CD4-positive, alpha-beta memory T cell (primary cell): ENCODE measurements around the gene SH3BGRL2. TPM values are rescaled to one million over a fixed set of nuclear protein-coding genes. Genes with fewer than 3 reads are reported as not detected.

ENCODE experiments used
- CTCF ChIA-PET: fragments of 350-600 bp; sonication (Branson Sonifier 250); formaldehyde crosslinking; loops from one replicate; lab custom pipeline; 2021; ENCODE audit warnings: inconsistent platforms; ENCODE audit not compliant: partially characterized antibody; lab: Charles Lee
- POLR2A ChIA-PET: fragments of 350-600 bp; sonication (Branson Sonifier 250); formaldehyde crosslinking; loops from one replicate; lab custom pipeline; 2021; ENCODE audit not compliant: partially characterized antibody; lab: Charles Lee
- DNase-seq, 5 donors: peaks; one replicate each; pipeline versions ENCODE4 v3.0.0 to v3.0.0-alpha.2; 2020 to 2022; ENCODE audit warnings: mixed read lengths in 1 of 5
- H3K27ac ChIP-seq: one replicate; pipeline ENCODE4 v1.7.0; 2013; ENCODE audit warnings: low read depth, low read length
- H3K27me3 ChIP-seq: 2 replicates; pipeline ENCODE4 v1.7.0; 2013; ENCODE audit warnings: mild to moderate bottlenecking, low read length, moderate library complexity; ENCODE audit not compliant: insufficient read depth
- H3K36me3 ChIP-seq: 2 replicates; pipeline ENCODE4 v1.7.0; 2013; ENCODE audit warnings: mild to moderate bottlenecking, low read length, moderate library complexity; ENCODE audit not compliant: insufficient read depth
- H3K4me1 ChIP-seq: 2 replicates; pipeline ENCODE4 v1.7.0; 2013; ENCODE audit warnings: mild to moderate bottlenecking, low read length, moderate library complexity; ENCODE audit not compliant: insufficient read depth
- H3K4me3 ChIP-seq, 2 donors: one replicate each; pipeline ENCODE4 v1.7.0; 2013; ENCODE audit warnings: low read length in 2 of 2, mild to moderate bottlenecking in 1 of 2
- H3K9me3 ChIP-seq, 2 donors: one replicate each; pipeline ENCODE4 v1.7.0; 2013; ENCODE audit warnings: low read length in 2 of 2, control low read depth in 1 of 2; ENCODE audit not compliant: control insufficient read depth in 1 of 2
- H3K27ac Mint-ChIP-seq, 7 donors: one replicate each; pipeline ENCODE4 v1.8.0; 2020 to 2021; ENCODE audit warnings: mixed read lengths in 7 of 7, mild to moderate bottlenecking in 6 of 7, inconsistent platforms in 3 of 7, moderate library complexity in 3 of 7
- H3K27me3 Mint-ChIP-seq, 2 donors: one replicate each; pipeline ENCODE4 v1.8.0; 2020 to 2021; ENCODE audit warnings: mixed read lengths in 2 of 2
- H3K36me3 Mint-ChIP-seq, 2 donors: one replicate each; pipeline ENCODE4 v1.8.0; 2020 to 2021; ENCODE audit warnings: mixed read lengths in 2 of 2, inconsistent platforms in 1 of 2, mild to moderate bottlenecking in 1 of 2
- H3K4me1 Mint-ChIP-seq, 4 donors: one replicate each; pipeline ENCODE4 v1.8.0; 2020 to 2021; ENCODE audit warnings: mixed read lengths in 4 of 4, mild to moderate bottlenecking in 1 of 4
- H3K4me3 Mint-ChIP-seq, 8 donors: one replicate each; pipeline ENCODE4 v1.8.0; 2020 to 2021; ENCODE audit warnings: mixed read lengths in 8 of 8, mild to moderate bottlenecking in 7 of 8, moderate library complexity in 6 of 8, inconsistent platforms in 3 of 8
- H3K9me3 Mint-ChIP-seq, 8 donors: one replicate each; pipeline ENCODE4 v1.8.0; 2020 to 2021; ENCODE audit warnings: mixed read lengths in 8 of 8, mild to moderate bottlenecking in 5 of 8, inconsistent platforms in 3 of 8, moderate library complexity in 1 of 8
- intact Hi-C: fragments of 100-400 bp; cut with micrococcal nuclease; formaldehyde crosslinking; loops from one replicate; pipeline ENCODE4 v1.15.1; 2023
- polyA plus RNA-seq, 2 donors: library from polyadenylated mRNA; unstranded; fragments of 300-500 nt; fragmentation: Illumina TruSeq; gene quantifications; one replicate each; pipeline ENCODE4 v1.2.3, GENCODE V29; 2021
- total RNA-seq, 2 experiments: library from RNA; stranded (reverse); gene quantifications; one replicate each; pipeline ENCODE4 v1.2.3, GENCODE V29; 2021

The SH3BGRL2 gene
- total and polyA plus RNA-seq, 4 experiments from 2014 or later = 0.07 to 0.50 (median 0.28) TPM

DNA sequence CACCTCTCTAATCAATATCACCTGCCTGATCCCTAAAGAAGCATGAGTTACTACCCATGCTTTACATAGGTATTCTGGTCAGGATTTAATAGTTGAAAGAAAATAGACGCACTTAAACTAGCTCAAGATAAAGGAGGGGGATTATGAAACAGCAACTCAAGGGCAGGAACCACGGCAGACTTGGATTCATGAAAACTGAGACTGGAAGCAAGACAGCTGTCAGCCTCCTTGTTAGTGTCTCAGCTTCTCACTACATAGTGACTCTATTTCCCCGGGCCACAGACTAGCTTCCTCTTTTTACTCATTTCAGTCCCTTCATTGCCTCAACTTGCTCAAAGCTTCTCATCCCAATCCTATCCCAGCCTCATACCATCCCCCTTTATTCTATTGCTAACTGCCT is 4.3 kb upstream of the SH3BGRL2 start:
- POLR2A ChIA-PET = no interaction called here
- no peaks in the 10 kb centered on the region for H3K36me3 ChIP-seq
- CTCF ChIA-PET = no interaction called here
- no peak overlapping the region for H3K4me3 ChIP-seq
- no peak overlapping the region for H3K4me3 Mint-ChIP-seq
- no peaks in the 10 kb centered on the region for H3K9me3 ChIP-seq
- no peaks in the 10 kb centered on the region for H3K4me1 ChIP-seq
- no peak overlapping the region for H3K27ac Mint-ChIP-seq
- peaks cover 0 to 2% (median under 1%) of the 10 kb centered on the region in 8 donors for H3K9me3 Mint-ChIP-seq
- peaks cover 4 to 9% (median 6%) of the 10 kb centered on the region in 4 donors for H3K4me1 Mint-ChIP-seq
- DNase-seq = no peak
- no peaks in the 10 kb centered on the region for H3K36me3 Mint-ChIP-seq
- H3K27me3 ChIP-seq = peaks cover 5% of the 10 kb centered on the region
- intact Hi-C loops = no loop called here
- H3K27ac ChIP-seq = no peak overlapping the region
- H3K27me3 Mint-ChIP-seq = peaks cover 18 to 20% of the 10 kb centered on the region in 2 donors

DNA sequence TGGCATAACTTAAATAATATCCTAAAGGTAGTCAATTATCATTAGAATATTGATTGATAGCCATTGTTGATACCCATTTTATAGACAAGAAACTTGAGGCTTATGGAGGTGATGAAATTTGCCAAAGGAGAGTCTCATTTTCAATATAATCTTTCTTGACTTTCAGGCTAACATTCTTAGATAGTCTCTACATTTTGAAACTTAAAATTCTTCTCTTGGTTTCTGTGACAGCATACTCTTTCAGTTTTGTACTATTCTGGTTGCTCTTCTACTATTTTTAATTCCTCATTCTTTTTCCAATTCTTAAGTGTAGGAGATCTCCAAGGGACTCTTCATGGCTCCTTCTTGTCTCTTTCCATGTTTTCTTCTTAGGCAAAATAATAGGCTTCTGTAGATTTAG is 3.7 kb upstream of the SH3BGRL2 start:
- Mint-ChIP-seq H3K4me1 (peaks cover 4 to 12% (median 7%) of the 10 kb centered on the region in 4 donors), H3K4me3 (no peak overlapping the region), H3K27ac (no peak overlapping the region), H3K27me3 (peaks cover 22 to 23% of the 10 kb centered on the region in 2 donors), H3K36me3 (no peaks in the 10 kb centered on the region), H3K9me3 (peaks cover 0 to 3% (median 0%) of the 10 kb centered on the region in 8 donors)
- Histone ChIP-seq H3K27me3 (peaks cover 5% of the 10 kb centered on the region), H3K27ac (no peak overlapping the region), H3K36me3 (no peaks in the 10 kb centered on the region), H3K9me3 (no peaks in the 10 kb centered on the region), H3K4me1 (no peaks in the 10 kb centered on the region), H3K4me3 (no peak overlapping the region)
- intact Hi-C loops = no loop called here
- ChIA-PET POLR2A (no interaction called here), CTCF (no interaction called here)
- DNase-seq = no peak

DNA sequence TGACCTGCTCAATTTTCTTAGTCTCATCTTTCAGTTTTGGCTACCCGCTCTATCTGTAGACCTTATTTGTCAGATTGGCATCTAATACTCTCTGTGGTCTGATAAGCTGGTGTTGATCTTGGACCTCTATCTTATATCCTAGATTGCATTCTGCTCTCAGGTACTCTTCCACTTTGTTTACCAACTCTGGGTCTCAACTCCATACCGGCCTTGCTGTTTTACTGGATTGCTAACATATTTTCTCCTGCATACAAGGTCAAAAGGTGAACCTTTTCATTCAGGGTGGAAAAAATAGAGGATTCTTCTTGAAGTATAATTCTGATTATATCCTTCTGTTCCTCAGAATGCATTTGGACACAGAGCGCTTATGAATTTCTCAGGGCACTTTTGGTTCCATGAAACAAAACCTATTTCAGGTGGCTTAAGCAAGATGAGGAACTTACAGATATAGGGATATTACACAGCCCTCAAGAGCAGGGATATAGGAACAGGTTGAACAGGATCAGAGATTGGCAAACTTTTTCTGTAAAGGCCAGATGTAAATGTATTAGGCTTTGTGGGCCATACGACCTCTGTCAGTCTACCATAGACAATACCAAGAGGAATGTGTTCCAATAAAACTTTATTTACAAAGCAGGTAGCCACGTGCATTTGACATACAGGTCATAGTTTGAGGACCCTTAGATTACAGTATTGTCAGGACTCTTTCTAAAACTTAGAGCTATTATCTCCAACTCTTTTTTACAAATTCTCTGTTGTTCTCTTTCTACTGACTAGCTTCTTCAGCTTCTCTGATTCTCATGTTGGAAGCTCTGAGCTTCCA is 2.5 kb upstream of the SH3BGRL2 start:
- no peak overlapping the region for H3K27ac ChIP-seq
- H3K36me3 Mint-ChIP-seq = no peaks in the 10 kb centered on the region
- CTCF ChIA-PET = no interaction called here
- no peak overlapping the region for H3K4me3 Mint-ChIP-seq
- no peak for DNase-seq
- H3K4me1 Mint-ChIP-seq = peaks cover 4 to 12% (median 7%) of the 10 kb centered on the region in 4 donors
- peaks cover 26% of the 10 kb centered on the region in 2 donors for H3K27me3 Mint-ChIP-seq
- no peaks in the 10 kb centered on the region for H3K9me3 ChIP-seq
- intact Hi-C loops = no loop called here
- H3K9me3 Mint-ChIP-seq = peaks cover 0 to 3% (median 0%) of the 10 kb centered on the region in 8 donors
- peaks cover 5% of the 10 kb centered on the region for H3K27me3 ChIP-seq
- no peak overlapping the region for H3K27ac Mint-ChIP-seq
- H3K36me3 ChIP-seq = no peaks in the 10 kb centered on the region
- no peaks in the 10 kb centered on the region for H3K4me1 ChIP-seq
- H3K4me3 ChIP-seq = no peak overlapping the region
- POLR2A ChIA-PET = no interaction called here

DNA sequence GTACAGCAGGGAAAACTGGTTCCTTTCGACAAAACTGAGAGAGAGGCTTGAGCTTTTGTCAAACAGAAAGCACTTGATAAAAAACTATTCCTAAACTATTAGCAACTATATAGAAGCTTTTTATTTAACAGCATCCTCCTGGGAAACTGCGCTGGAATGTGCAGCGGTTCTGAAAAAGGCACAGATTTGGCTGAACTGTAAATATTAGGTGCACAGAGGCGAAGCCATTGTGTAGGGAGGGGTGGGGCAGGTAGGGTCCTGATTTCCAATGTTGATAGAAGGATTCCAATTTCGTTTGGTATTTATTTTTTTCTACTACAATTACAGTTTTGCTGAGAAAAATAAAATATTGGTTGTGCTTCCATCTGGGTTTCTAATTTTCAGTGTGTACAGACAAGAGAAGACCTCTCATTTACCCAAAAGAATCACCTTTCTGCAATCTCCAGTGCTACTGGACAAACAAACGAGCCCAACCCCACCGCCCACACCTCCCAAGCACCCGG is 698 bp upstream of the SH3BGRL2 start:
- H3K4me3 ChIP-seq = no peak overlapping the region
- no peaks in the 10 kb centered on the region for H3K4me1 ChIP-seq
- intact Hi-C loops = no loop called here
- no peak for DNase-seq
- no peaks in the 10 kb centered on the region for H3K36me3 ChIP-seq
- CTCF ChIA-PET = interaction anchor here (1.9 to 2.6 kb wide), 2 partner anchors 7 to 42 kb away, joined by 4 to 9 read pairs; no protein-coding TSS in a partner anchor
- Mint-ChIP-seq H3K27ac (no peak overlapping the region), H3K36me3 (no peaks in the 10 kb centered on the region), H3K27me3 (peaks cover 37 to 39% of the 10 kb centered on the region in 2 donors), H3K9me3 (peaks cover 0 to 3% (median 0%) of the 10 kb centered on the region in 8 donors), H3K4me3 (peak overlapping the region in 7 of 8 donors; percentile 75 to 88 (median 83)), H3K4me1 (peaks cover 4 to 12% (median 7%) of the 10 kb centered on the region in 4 donors)
- no peaks in the 10 kb centered on the region for H3K9me3 ChIP-seq
- peaks cover 5% of the 10 kb centered on the region for H3K27me3 ChIP-seq
- POLR2A ChIA-PET = no interaction called here
- no peak overlapping the region for H3K27ac ChIP-seq

DNA sequence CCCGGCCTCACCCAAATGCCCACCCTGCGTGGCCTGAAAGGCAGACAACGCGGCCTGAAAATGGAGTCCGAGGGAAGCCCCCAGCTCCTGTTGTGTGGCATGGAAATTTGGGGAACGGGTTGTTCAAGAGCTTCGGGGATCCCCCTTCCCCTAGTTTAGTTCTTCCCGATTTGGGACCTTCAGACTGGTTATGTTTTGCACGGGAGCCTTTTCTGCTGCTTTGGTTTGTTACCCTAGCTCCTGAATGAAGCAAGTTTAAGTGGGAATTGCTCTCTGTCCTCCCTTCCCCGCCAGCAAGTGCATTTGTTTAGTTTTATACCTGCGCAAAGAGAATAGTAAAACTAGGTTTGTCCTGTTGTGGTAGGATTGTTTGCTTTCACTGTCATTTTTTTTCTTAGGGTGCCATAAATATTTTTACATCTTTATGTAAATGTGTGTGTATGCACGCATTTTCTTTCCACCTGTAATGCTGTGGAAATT is 604 bp downstream of the SH3BGRL2 start:
- H3K36me3 Mint-ChIP-seq = no peaks in the 10 kb centered on the region
- H3K27me3 ChIP-seq = peaks cover 5% of the 10 kb centered on the region
- intact Hi-C loops = no loop called here
- no peaks in the 10 kb centered on the region for H3K4me1 ChIP-seq
- peak overlapping the region in 7 of 8 donors; percentile 69 to 91 (median 82) for H3K4me3 Mint-ChIP-seq
- H3K36me3 ChIP-seq = no peaks in the 10 kb centered on the region
- H3K4me3 ChIP-seq = no peak overlapping the region
- no peak overlapping the region for H3K27ac ChIP-seq
- H3K27me3 Mint-ChIP-seq = peaks cover 43 to 46% of the 10 kb centered on the region in 2 donors
- ChIA-PET CTCF (interaction anchor here (1.9 to 2.6 kb wide), 2 partner anchors 8 to 41 kb away, joined by 4 to 9 read pairs; no protein-coding TSS in a partner anchor), POLR2A (no interaction called here)
- H3K27ac Mint-ChIP-seq = no peak overlapping the region
- peaks cover 4 to 12% (median 7%) of the 10 kb centered on the region in 4 donors for H3K4me1 Mint-ChIP-seq
- no peak for DNase-seq
- peaks cover 0 to 3% (median 0%) of the 10 kb centered on the region in 8 donors for H3K9me3 Mint-ChIP-seq
- no peaks in the 10 kb centered on the region for H3K9me3 ChIP-seq

DNA sequence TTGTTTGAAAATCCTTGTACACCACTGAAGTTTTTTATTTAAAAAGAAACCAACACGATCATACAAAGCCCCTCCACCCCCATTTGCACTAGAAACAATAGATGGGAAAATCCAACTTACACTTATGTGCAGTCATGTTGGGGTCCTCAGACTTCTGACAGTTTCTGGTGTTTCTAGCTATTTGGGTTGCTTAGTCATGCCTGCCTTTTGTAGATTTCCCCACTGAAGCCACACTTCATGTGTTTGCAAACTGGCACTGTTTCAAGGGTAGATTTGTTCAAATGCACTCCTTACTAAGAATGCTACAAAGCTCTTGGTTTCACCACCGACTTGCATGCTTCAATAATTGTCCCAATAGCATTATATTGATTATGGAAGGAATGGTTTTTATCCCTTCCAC is 1.5 kb downstream of the SH3BGRL2 start:
- Mint-ChIP-seq H3K9me3 (peaks cover 0 to 3% (median 0%) of the 10 kb centered on the region in 8 donors), H3K4me3 (peak overlapping the region in 1 of 8 donors; percentile 9), H3K4me1 (peaks cover 4 to 12% (median 7%) of the 10 kb centered on the region in 4 donors), H3K27me3 (peaks cover 43 to 45% of the 10 kb centered on the region in 2 donors), H3K36me3 (no peaks in the 10 kb centered on the region), H3K27ac (no peak overlapping the region)
- ChIA-PET POLR2A (no interaction called here), CTCF (interaction anchor here (1.9 to 2.6 kb wide), 2 partner anchors 9 to 40 kb away, joined by 4 to 9 read pairs; no protein-coding TSS in a partner anchor)
- Histone ChIP-seq H3K4me1 (no peaks in the 10 kb centered on the region), H3K4me3 (no peak overlapping the region), H3K27ac (no peak overlapping the region), H3K9me3 (no peaks in the 10 kb centered on the region), H3K27me3 (peaks cover 5% of the 10 kb centered on the region), H3K36me3 (no peaks in the 10 kb centered on the region)
- intact Hi-C loops = no loop called here
- no peak for DNase-seq
